MM.1S (cell line): ENCODE data around the gene AGER.

Experiments
- DNase-seq: peaks from one replicate; pipeline ENCODE4 v3.0.0-alpha.2; 2015
- H2AFZ ChIP-seq: fragments of 300-600 bp; sonication (generic); 2 replicates; pipeline ENCODE4 v1.6.0; 2016; ENCODE audit warnings: antibody characterized with exemption, low read length
- H3F3A ChIP-seq: fragments of 300-600 bp; sonication (generic); 2 replicates; pipeline ENCODE4 v1.6.1; 2016; ENCODE audit warnings: mild to moderate bottlenecking, antibody characterized with exemption, low read length, moderate library complexity, mixed read lengths; ENCODE audit not compliant: insufficient read depth
- H3K27ac ChIP-seq: fragments of 300-600 bp; sonication (generic); 2 replicates; pipeline ENCODE4 v1.5.1; 2016; ENCODE audit warnings: mild to moderate bottlenecking, low read length
- H3K27me3 ChIP-seq: fragments of 300-600 bp; sonication (generic); replicated peaks from 2 replicates; pipeline ENCODE4 v1.6.0; 2016; ENCODE audit warnings: low read length; ENCODE audit not compliant: insufficient read depth
- H3K36me3 ChIP-seq: fragments of 300-600 bp; sonication (generic); replicated peaks from 2 replicates; pipeline ENCODE4 v1.6.1; 2016; ENCODE audit warnings: mild to moderate bottlenecking, low read length, mixed read lengths; ENCODE audit not compliant: insufficient read depth
- H3K4me1 ChIP-seq: fragments of 300-600 bp; sonication (generic); 2 replicates; pipeline ENCODE4 v1.6.1; 2016; ENCODE audit warnings: low read length, mixed read lengths
- H3K4me2 ChIP-seq: fragments of 300-600 bp; sonication (generic); 2 replicates; pipeline ENCODE4 v1.6.0; 2016; ENCODE audit warnings: low read depth, low read length
- H3K4me3 ChIP-seq: fragments of 300-600 bp; sonication (generic); 2 replicates; pipeline ENCODE4 v1.5.1; 2016; ENCODE audit warnings: low read length, mixed read lengths
- H3K79me2 ChIP-seq: fragments of 300-600 bp; sonication (generic); 2 replicates; pipeline ENCODE4 v1.6.1; 2016; ENCODE audit warnings: mixed run types, low read length, mixed read lengths
- H3K9ac ChIP-seq: fragments of 300-600 bp; sonication (generic); 2 replicates; pipeline ENCODE4 v1.6.1; 2016; ENCODE audit warnings: low read length, mixed read lengths
- H3K9me2 ChIP-seq: fragments of 300-600 bp; sonication (generic); replicated peaks from 2 replicates; pipeline ENCODE4 v1.6.1; 2016; ENCODE audit warnings: mild to moderate bottlenecking, low read length, mixed read lengths; ENCODE audit not compliant: insufficient read depth
- H3K9me3 ChIP-seq: fragments of 300-600 bp; sonication (generic); replicated peaks from 2 replicates; pipeline ENCODE4 v1.6.1; 2016; ENCODE audit warnings: mild to moderate bottlenecking, low read length, mixed read lengths; ENCODE audit not compliant: insufficient read depth
- H4K20me1 ChIP-seq: fragments of 300-600 bp; sonication (generic); 2 replicates; pipeline ENCODE4 v1.6.1; 2016; ENCODE audit warnings: mild to moderate bottlenecking, low read length, moderate library complexity, mixed read lengths; ENCODE audit not compliant: insufficient read depth
- EZH2 ChIP-seq: fragments of 300-600 bp; sonication (generic); optimal IDR thresholded peaks from 2 replicates; pipeline ENCODE3; 2017; ENCODE audit warnings: low read depth, mild to moderate bottlenecking, antibody characterized with exemption, low read length, mixed read lengths
- EZH2phosphoT487 ChIP-seq: fragments of 300-600 bp; sonication (generic); IDR thresholded peaks from 2 replicates; pipeline ENCODE4 v1.6.1; 2018; ENCODE audit warnings: antibody characterized with exemption, low read length
- TF ChIP-seq, protein P1 (sequence below): fragments of 300-600 bp; sonication (generic); IDR thresholded peaks from 2 replicates; pipeline ENCODE4 v1.5.1; 2016; ENCODE audit warnings: antibody characterized with exemption, low read length, mixed read lengths

Gene AGER

DNA sequence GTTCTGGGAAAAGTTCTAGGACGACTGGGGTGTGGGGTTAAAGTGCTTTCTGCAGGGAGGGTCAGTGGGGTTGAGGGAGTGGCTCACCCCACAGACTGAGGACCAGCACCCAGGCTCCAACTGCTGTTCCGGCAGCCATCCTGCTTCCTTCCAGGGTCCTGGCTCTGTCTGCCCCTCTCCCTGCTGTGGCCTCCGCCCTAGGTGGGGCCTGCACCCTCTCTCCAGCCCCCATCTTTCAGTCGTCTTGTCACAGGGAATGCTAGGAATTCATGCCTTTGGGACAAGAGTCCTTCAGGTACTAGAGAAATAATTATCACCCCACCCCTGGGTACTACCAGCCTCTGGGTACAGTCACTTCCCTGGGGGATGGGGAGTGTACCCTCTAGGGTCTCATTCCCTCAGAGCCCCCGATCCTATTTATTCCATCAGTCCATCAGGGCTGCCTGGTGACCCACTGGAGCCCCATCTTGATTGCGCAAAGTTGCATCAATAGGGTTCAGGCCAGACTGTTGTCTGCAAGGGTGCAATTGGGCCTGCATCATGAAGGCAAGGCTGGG is at the start of gene AGER:
Gene AGER (minus strand): TSS at position 170 of the 557 bp plus-strand sequence. CDS start 31 bp downstream, at position 139.
- Histone ChIP-seq H3K4me2 (no peak within 1 kb of the TSS), H3K27ac (no peak within 1 kb of the TSS)

DNA sequence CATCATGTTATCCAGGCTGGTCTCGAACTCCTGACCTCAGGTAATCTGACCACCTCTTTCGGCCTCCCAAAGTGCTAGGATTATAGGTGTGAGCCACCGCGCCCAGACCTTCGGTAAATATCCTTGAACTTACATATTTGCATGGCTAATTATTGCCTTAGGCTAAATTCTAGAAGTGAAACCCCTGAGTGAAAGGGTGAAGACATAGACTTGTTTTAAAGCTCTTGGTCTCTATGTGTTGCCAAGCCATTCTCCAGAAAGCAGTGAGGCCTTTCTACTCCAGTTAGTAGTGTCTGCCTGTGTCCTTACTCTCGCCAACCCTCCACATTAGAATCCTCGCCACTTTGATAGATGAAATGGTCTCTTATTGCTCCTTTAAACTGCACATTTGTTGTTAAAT is 42.4 kb upstream of the AGER start:
- Histone ChIP-seq H3K36me3 (no peaks in the 10 kb centered on the region), H4K20me1 (no peaks in the 10 kb centered on the region), H3K4me2 (no peak overlapping the region), H3K9me3 (no peaks in the 10 kb centered on the region), H3K4me3 (no peak overlapping the region), H3K27me3 (peaks cover 5% of the 10 kb centered on the region; the same call in 1 of the 2 replicates), H3K9ac (no peak overlapping the region), H3K79me2 (no peaks in the 10 kb centered on the region), H2AFZ (no peak overlapping the region), H3K4me1 (no peaks in the 10 kb centered on the region), H3K27ac (no peak overlapping the region), H3F3A (no peaks in the 10 kb centered on the region), H3K9me2 (no peaks in the 10 kb centered on the region)
- TF ChIP-seq EZH2phosphoT487 (no peak), EZH2 (no peak)
- TF ChIP-seq, protein P1, sequence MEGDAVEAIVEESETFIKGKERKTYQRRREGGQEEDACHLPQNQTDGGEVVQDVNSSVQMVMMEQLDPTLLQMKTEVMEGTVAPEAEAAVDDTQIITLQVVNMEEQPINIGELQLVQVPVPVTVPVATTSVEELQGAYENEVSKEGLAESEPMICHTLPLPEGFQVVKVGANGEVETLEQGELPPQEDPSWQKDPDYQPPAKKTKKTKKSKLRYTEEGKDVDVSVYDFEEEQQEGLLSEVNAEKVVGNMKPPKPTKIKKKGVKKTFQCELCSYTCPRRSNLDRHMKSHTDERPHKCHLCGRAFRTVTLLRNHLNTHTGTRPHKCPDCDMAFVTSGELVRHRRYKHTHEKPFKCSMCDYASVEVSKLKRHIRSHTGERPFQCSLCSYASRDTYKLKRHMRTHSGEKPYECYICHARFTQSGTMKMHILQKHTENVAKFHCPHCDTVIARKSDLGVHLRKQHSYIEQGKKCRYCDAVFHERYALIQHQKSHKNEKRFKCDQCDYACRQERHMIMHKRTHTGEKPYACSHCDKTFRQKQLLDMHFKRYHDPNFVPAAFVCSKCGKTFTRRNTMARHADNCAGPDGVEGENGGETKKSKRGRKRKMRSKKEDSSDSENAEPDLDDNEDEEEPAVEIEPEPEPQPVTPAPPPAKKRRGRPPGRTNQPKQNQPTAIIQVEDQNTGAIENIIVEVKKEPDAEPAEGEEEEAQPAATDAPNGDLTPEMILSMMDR: no peak
- DNase-seq: no peak

More for the DNA sequence above, at the start of gene AGER:
- Histone ChIP-seq H3K9ac (no peak within 1 kb of the TSS), H2AFZ (no peak within 1 kb of the TSS), H3F3A (no peaks in the 10 kb centered on the region), H3K4me1 (peaks cover 1% of the 10 kb centered on the region), H3K27me3 (no peaks in the 10 kb centered on the region), H3K79me2 (peaks cover 9% of the 10 kb centered on the region), H4K20me1 (no peaks in the 10 kb centered on the region), H3K4me3 (no peak within 1 kb of the TSS), H3K9me2 (no peaks in the 10 kb centered on the region), H3K9me3 (no peaks in the 10 kb centered on the region), H3K36me3 (no peaks in the 10 kb centered on the region)
- DNase-seq: no peak
- TF ChIP-seq EZH2phosphoT487: no peak
- TF ChIP-seq, protein P1: no peak
- TF ChIP-seq EZH2: no peak

DNA sequence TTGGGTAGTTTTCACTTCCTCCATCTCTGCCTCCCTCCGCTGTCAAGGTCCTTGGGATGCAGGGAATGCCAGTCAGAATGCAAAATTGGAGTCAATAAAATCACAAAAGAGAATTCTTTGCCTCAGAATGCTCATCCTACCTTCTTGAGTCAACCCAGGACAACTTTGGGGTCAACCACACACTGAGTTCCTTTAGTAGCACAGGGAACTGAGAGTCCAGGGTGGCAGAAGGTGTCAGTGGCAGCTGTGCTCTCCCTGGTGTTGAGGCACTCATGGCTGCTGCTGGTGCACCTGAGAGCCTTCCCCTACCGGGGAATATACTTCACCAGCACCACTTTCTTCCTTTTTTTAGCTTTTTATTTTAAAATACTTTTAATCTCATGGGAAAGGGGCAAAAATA is 40.6 kb upstream of the AGER start:
- Histone ChIP-seq H3K9ac (no peak overlapping the region), H3K27ac (no peak overlapping the region), H3F3A (no peaks in the 10 kb centered on the region), H3K9me2 (no peaks in the 10 kb centered on the region), H3K4me2 (no peak overlapping the region), H4K20me1 (no peaks in the 10 kb centered on the region), H3K9me3 (no peaks in the 10 kb centered on the region), H3K36me3 (no peaks in the 10 kb centered on the region), H3K27me3 (peaks cover 11% of the 10 kb centered on the region), H3K4me1 (no peaks in the 10 kb centered on the region), H3K4me3 (no peak overlapping the region), H2AFZ (no peak overlapping the region), H3K79me2 (no peaks in the 10 kb centered on the region)
- TF ChIP-seq, protein P1: no peak
- no peak for TF ChIP-seq EZH2phosphoT487
- TF ChIP-seq EZH2: no peak
- DNase-seq: no peak
